ENCODE measurements around the gene OR52H1. TPM values are rescaled to one million over a fixed set of nuclear protein-coding genes. Genes with fewer than 3 reads are reported as not detected.

OR52H1 gene
- total RNA-seq: not detected

DNA sequence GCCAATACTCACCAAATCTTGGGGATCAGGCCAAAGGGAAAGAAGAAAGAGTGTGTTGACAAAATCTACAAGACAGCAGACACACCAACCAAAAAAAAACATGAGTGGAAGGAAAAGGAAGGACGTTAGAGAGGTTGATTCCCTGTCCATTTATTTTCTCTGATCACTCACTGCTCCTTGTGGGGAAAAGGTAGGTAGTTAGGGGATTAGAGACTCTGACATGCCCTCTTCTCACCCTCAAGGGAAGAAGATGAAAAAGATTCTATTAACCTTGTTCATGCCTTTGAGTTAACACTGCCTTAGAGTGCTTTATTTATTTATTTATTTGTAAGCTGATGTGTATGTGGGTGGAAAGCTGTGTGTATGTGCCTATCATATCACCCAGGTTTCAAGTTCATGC lies at the start of gene OR52H1:
Gene OR52H1 (minus strand): TSS at position 101 of the 400 bp plus-strand sequence. CDS start 3,035 bp downstream, outside the sequence.

DNA sequence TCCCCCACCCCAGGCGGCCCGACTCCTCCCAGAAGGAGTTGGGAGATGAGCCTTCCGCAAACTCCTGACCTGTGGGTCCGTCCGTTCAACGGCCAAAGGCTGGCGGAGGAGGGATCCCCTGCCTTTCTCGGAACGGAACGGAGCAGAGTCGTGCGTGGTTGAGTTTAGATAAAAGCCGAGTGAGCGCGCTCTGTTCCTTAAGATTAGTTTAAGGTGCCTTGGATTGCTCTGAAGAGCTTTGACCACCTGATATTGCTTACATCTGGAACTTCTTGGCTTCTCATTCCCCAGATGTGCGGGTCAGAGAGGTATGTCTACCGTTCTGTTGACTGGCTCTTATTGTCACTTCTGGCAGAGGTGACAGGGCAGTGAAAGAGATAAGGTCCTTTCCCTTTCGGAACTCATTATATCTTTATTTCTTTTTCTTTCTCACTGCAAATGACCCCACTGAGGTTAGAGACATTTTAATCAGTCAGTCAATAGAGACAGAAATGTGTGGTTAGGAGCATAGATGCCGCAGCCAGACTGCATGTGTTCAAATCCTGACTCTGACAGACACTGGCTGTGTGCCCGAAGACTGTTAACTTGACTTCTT lies 48.4 kb upstream of the OR52H1 start, which contains the start of gene TRIM6:
Gene TRIM6 (plus strand): TSS at position 31 of the 595 bp plus-strand sequence. CDS start 261 bp downstream, at position 292.

GRCh38 chr11:5580577-5580976 lies 32.2 kb upstream of the OR52H1 start, which contains the start of gene OR52B6:
OR52B6 (plus strand) TSS chr11:5580877; CDS start chr11:5580877, 0 bp downstream.

GRCh38 chr11:5516599-5516998 lies 31.7 kb downstream of the OR52H1 start, which contains the start of gene UBQLNL:
UBQLNL (minus strand) TSS chr11:5516699; CDS start chr11:5516441, 258 bp downstream.

DNA sequence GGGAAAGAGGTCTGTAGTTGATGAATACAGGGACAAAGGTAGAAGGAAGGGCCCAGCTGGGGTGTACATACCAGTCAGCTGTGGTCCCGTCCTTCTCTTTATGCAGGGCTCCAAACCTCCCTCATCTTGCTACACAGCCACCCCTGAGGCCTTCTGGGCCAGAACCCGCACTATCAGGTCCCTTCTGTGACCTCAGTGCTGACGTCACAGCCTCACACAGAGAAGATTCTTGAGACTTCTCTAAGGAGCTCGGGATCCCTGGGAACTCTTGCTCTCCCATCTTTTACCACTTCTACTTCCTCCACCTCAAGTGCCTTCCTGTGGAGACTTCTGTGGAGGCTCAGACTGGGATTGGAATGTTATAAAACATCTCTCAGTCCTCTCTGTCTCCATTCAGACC lies 38.5 kb downstream of the OR52H1 start, which contains the start of gene UBQLN3:
Gene UBQLN3 (minus strand): TSS at position 155 of the 400 bp plus-strand sequence. CDS start 399 bp downstream, outside the sequence.

Other genes with a start within 250 kb of the OR52H1 start
- gene OR51B4, start 246.6 kb downstream of the OR52H1 start, total RNA-seq: not detected
- not detected for gene OR51B2, start 224.2 kb downstream of the OR52H1 start, total RNA-seq
- not detected for gene OR51B5, start 205.0 kb downstream of the OR52H1 start, total RNA-seq
- gene OR51B6, start 197.0 kb downstream of the OR52H1 start, total RNA-seq: not detected
- gene OR51M1, start 164.7 kb downstream of the OR52H1 start, total RNA-seq: not detected
- gene OR51Q1, start 126.4 kb downstream of the OR52H1 start, total RNA-seq: not detected
- gene OR51I1, start 107.0 kb downstream of the OR52H1 start, total RNA-seq: not detected
- gene OR51I2, start 99.2 kb downstream of the OR52H1 start, total RNA-seq: not detected
- not detected for gene OR52D1, start 59.9 kb downstream of the OR52H1 start, total RNA-seq
- gene UBQLN3, start 38.6 kb downstream of the OR52H1 start, total RNA-seq: not detected
- gene UBQLNL, start 31.8 kb downstream of the OR52H1 start, total RNA-seq: under 1 TPM in 1 of 2 experiments, not detected in 1; 0.20 TPM
- not detected for gene OR52B6, start 32.3 kb upstream of the OR52H1 start, total RNA-seq
- under 1 TPM; 0.10 to 0.28 TPM for gene TRIM6, start 48.1 kb upstream of the OR52H1 start, total RNA-seq
- 10 to 100 TPM; 12.9 to 13.3 TPM for gene TRIM34, start 76.5 kb upstream of the OR52H1 start, total RNA-seq
- gene TRIM5, start 136.5 kb upstream of the OR52H1 start, total RNA-seq: 10 to 100 TPM; 28.7 to 28.9 TPM
- gene TRIM22, start 141.2 kb upstream of the OR52H1 start, total RNA-seq: 100 to 1,000 TPM; 262 to 277 TPM
- gene OR56B1, start 187.9 kb upstream of the OR52H1 start, total RNA-seq: under 1 TPM; 0.40 to 0.55 TPM
- 1 to 10 TPM; 1.3 to 1.9 TPM for gene OR52N4, start 205.7 kb upstream of the OR52H1 start, total RNA-seq
- not detected for gene OR52N5, start 234.8 kb upstream of the OR52H1 start, total RNA-seq
- not detected for gene OR52N1, start 242.7 kb upstream of the OR52H1 start, total RNA-seq

Measured in activated naive CD4-positive, alpha-beta T cell treated with anti-CD3 and anti-CD28 coated beads, Interleukin-2, amount 10 ng/mL, durations not matched to agents 5 hours and 36 hours (primary cell).